Left lung (tissue), 14 donors: Measurements from ENCODE around the gene PRKG1. TPM values are rescaled to one million over a fixed set of nuclear protein-coding genes. Genes with fewer than 3 reads are reported as not detected.
A peak's percentile ranks its signal among the peaks of the same experiment; 100 is the strongest.

Experiments used
- ATAC-seq: fragments of 200-7000 bp; cut with Tn5 transposase; one replicate; pipeline ENCODE4 v1.9.1; 2020; ENCODE audit warnings: moderate library complexity
- DNase-seq, 4 donors: peaks; one replicate each; pipeline ENCODE4 v3.0.0-alpha.2; 2013 to 2020
- H3K27ac ChIP-seq, 2 donors: fragments of 200-600 bp; sonication (generic) in 1 of 2; one replicate each; pipeline versions ENCODE4 v1.5.0 to v1.8.0; 2020 to 2021
- H3K27me3 ChIP-seq, 2 donors: fragments of 200-600 bp; sonication (generic) in 1 of 2; one replicate each; pipeline versions ENCODE4 v1.5.0 to v1.8.0; 2020 to 2021
- H3K36me3 ChIP-seq, 2 donors: fragments of 200-600 bp; sonication (generic) in 1 of 2; one replicate each; pipeline versions ENCODE4 v1.5.0 to v1.8.0; 2020 to 2021
- H3K4me1 ChIP-seq, 2 donors: fragments of 200-600 bp; one replicate each; pipeline ENCODE4 v1.8.0; 2021
- H3K4me3 ChIP-seq, 2 donors: fragments of 200-600 bp; sonication (generic) in 1 of 2; one replicate each; pipeline versions ENCODE4 v1.5.0 to v1.8.0; 2020 to 2021; ENCODE audit warnings: mild to moderate bottlenecking in 1 of 2
- H3K9me3 ChIP-seq, 2 donors: fragments of 200-600 bp; sonication (generic) in 1 of 2; one replicate each; pipeline versions ENCODE4 v1.5.0 to v1.8.0; 2020 to 2021
- intact Hi-C, 2 donors: fragments of 100-400 bp; cut with DNase I; formaldehyde crosslinking; loops; one replicate each; pipeline versions ENCODE4 v1.11.2 to v1.14.2; 2022
- long read RNA-seq, 12 donors: library from polyadenylated mRNA in 2 of 12; unstranded in 2 of 12; transcript quantifications; one replicate each; pipeline ENCODE4 v2.0.0 and lab custom pipeline, GENCODE V29; 2019 to 2026
- polyA plus RNA-seq, 6 donors: library from polyadenylated mRNA; unstranded; fragments of 120-200 nt; gene quantifications; one replicate each; pipeline ENCODE4 v1.2.1, GENCODE V29; 2013; ENCODE audit not compliant: insufficient read length in 6 of 6
- total RNA-seq, 2 donors: library from RNA; stranded (reverse); fragmentation: NEBNext Ultra II Directional; extraction: Animal tissue kit (Norgen Biotek cat#: 25700); gene quantifications; one replicate each; pipeline ENCODE4 v1.2.1, GENCODE V29; 2021
- TF ChIP-seq, protein P1 (sequence below), 2 donors: fragments of 200-600 bp; sonication (generic) in 1 of 2; IDR thresholded peaks; one replicate each; pipeline versions ENCODE4 v1.5.0 to v1.8.0; 2021; ENCODE audit warnings: antibody characterized with exemption in 2 of 2
- donor health status: DM: no; HTN: yes; CAD: no.
- donor health status: DM: no; HTN: no; CAD: no.

The PRKG1 gene
- total RNA-seq (10 to 100 TPM; 22.9 to 29.0 TPM), polyA plus RNA-seq (10 to 100 TPM; 15.6 to 18.5 (median 17.3) TPM)
- long read RNA-seq, donor 1, partial matches to known transcripts = 0 of 1 reads
- long read RNA-seq, donor 1, other reads (novel, unspliced or antisense) = 0 of 1 reads
- long read RNA-seq, donor 2 = 0 reads
- long read RNA-seq, donor 3, partial matches to known transcripts = 67 of 67 reads
- long read RNA-seq, donor 3, other reads (novel, unspliced or antisense) = 0 of 67 reads
- long read RNA-seq, donor 4, partial matches to known transcripts = 3 of 7 reads
- long read RNA-seq, donor 4, other reads (novel, unspliced or antisense) = 4 of 7 reads
- long read RNA-seq, donor 5 = 0 reads
- long read RNA-seq, donor 6 = 0 reads
- long read RNA-seq, donor 7 = 0 reads
- long read RNA-seq, donor 8 = 0 reads
- long read RNA-seq, donor 9 = 0 reads
- long read RNA-seq, donor 10, partial matches to known transcripts = 2 of 3 reads
- long read RNA-seq, donor 10, other reads (novel, unspliced or antisense) = 1 of 3 reads
- long read RNA-seq, donor 11 = 0 reads
- long read RNA-seq, donor 12 = 0 reads

DNA sequence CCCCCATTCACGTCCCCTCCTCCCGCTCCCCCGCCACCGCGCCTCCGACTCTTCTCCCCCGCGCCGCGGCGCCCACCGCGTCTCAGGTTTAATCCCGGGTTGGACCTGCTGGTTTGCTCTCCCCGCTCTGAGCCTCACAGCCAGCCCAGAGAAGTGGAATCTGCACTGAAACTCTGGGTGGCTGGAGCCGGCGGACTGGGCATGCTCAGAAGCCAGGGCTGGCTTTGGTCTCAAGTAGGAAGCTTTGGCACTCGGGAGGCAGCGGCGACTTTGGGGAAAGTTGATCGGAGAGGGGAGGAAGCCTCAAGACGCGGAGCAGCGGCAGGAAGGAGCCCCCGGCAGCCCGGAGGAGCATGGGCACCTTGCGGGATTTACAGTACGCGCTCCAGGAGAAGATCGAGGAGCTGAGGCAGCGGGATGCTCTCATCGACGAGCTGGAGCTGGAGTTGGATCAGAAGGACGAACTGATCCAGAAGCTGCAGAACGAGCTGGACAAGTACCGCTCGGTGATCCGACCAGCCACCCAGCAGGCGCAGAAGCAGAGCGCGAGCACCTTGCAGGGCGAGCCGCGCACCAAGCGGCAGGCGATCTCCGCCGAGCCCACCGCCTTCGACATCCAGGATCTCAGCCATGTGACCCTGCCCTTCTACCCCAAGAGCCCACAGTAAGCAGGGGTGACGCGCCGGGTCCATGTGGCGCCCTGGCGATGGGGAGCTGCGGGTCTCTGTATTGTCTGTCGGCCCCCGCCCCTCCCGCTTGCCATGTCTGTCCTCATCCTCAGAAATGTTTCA lies at the start of gene PRKG1:
Gene PRKG1, plus strand, starts transcription at position 250 of the 791 bp plus-strand sequence.
- DNase-seq = peak; percentile 69 to 89 (median 74)
- H3K36me3 ChIP-seq = no peaks in the 10 kb centered on the region
- peak within 1 kb of the TSS; percentile 39 to 86 for H3K27ac ChIP-seq
- no peaks in the 10 kb centered on the region for H3K4me1 ChIP-seq
- intact Hi-C loops = no loop called here
- H3K9me3 ChIP-seq = no peaks in the 10 kb centered on the region
- ATAC-seq = peak; percentile 95
- TF ChIP-seq, protein P1, sequence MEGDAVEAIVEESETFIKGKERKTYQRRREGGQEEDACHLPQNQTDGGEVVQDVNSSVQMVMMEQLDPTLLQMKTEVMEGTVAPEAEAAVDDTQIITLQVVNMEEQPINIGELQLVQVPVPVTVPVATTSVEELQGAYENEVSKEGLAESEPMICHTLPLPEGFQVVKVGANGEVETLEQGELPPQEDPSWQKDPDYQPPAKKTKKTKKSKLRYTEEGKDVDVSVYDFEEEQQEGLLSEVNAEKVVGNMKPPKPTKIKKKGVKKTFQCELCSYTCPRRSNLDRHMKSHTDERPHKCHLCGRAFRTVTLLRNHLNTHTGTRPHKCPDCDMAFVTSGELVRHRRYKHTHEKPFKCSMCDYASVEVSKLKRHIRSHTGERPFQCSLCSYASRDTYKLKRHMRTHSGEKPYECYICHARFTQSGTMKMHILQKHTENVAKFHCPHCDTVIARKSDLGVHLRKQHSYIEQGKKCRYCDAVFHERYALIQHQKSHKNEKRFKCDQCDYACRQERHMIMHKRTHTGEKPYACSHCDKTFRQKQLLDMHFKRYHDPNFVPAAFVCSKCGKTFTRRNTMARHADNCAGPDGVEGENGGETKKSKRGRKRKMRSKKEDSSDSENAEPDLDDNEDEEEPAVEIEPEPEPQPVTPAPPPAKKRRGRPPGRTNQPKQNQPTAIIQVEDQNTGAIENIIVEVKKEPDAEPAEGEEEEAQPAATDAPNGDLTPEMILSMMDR (IDR thresholded peaks at IDR 0.05) = no peak
- peak within 1 kb of the TSS; percentile 43 to 55 for H3K4me3 ChIP-seq
- peaks cover 0 to 46% of the 10 kb centered on the region in 2 donors for H3K27me3 ChIP-seq

DNA sequence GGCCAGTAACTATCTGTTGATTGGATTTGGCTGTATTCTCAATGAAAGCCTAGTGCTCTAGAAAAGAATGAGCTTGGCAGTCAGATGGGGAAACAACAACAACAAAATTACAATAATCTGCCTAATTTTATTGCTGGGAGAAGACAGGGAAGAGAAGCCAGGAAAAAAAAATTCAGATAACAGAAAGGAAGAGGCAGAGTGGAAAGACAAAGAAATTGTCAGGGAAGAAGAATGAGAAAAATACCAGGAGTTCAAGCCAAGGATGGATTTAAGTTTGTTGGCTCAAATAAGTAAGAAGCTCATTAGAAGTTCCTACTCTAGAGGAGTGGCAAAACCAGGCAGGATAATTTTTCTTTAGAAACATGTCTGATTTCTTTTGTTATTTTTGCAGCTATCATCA lies 45.9 kb upstream of the PRKG1 start:
- Histone ChIP-seq H3K4me1 (no peaks in the 10 kb centered on the region), H3K4me3 (no peak overlapping the region), H3K9me3 (no peaks in the 10 kb centered on the region), H3K27ac (no peak overlapping the region), H3K27me3 (no peaks in the 10 kb centered on the region), H3K36me3 (no peaks in the 10 kb centered on the region)
- DNase-seq (no peak), ATAC-seq (no peak)
- TF ChIP-seq, protein P1 (IDR thresholded peaks at IDR 0.05) = no peak
- intact Hi-C loops = no loop called here

DNA sequence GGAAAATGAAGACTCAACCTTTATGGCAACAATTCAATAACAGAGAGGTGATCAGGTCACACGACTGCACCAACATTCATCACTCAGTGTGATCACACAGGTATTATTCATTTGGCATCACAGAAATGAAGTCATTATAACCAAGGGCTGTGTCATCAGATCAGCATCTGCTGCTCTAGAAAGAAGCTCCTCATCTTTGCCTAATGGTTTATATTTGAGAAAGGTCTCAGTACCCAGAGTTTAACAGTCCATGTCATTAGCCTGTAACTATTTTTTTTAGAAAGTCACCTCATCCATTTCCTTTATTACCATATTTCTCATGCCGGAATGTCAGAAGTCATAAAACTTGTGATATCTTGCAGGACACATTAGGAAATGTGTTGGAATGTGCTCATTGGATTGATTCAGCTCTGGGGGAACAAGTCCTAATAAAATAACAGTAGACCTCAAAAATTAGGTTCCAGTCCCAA lies 45.1 kb upstream of the PRKG1 start:
- H3K4me3 ChIP-seq = no peak overlapping the region
- no peaks in the 10 kb centered on the region for H3K9me3 ChIP-seq
- H3K27me3 ChIP-seq = no peaks in the 10 kb centered on the region
- no peaks in the 10 kb centered on the region for H3K36me3 ChIP-seq
- DNase-seq (no peak), ATAC-seq (no peak)
- H3K4me1 ChIP-seq = no peaks in the 10 kb centered on the region
- H3K27ac ChIP-seq = no peak overlapping the region
- intact Hi-C loops = no loop called here
- TF ChIP-seq, protein P1 (IDR thresholded peaks at IDR 0.05) = no peak

DNA sequence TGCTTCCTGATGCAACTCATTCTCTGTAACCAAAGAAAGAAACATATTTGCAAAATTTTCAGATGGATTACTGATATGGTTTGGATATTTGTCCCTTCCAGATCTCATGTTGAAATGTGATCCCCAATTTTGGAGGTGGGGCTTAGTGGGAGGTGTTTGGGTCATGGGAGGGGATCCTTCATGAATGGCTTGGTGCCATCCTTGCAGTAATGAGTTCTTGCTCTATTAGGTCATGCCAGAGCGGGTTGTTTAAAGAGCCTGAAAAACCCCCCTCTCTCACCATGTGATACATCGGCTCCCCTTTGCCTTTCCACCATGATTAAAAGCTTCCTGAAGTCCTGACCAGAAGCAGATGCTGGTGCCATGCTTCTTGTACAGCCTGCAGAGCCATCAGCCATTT lies 43.8 kb upstream of the PRKG1 start:
- no peaks in the 10 kb centered on the region for H3K9me3 ChIP-seq
- intact Hi-C loops = no loop called here
- no peak for ATAC-seq
- H3K4me3 ChIP-seq = no peak overlapping the region
- no peaks in the 10 kb centered on the region for H3K27me3 ChIP-seq
- TF ChIP-seq, protein P1 (IDR thresholded peaks at IDR 0.05) = no peak
- no peak overlapping the region for H3K27ac ChIP-seq
- H3K4me1 ChIP-seq = no peaks in the 10 kb centered on the region
- no peak for DNase-seq
- H3K36me3 ChIP-seq = no peaks in the 10 kb centered on the region

DNA sequence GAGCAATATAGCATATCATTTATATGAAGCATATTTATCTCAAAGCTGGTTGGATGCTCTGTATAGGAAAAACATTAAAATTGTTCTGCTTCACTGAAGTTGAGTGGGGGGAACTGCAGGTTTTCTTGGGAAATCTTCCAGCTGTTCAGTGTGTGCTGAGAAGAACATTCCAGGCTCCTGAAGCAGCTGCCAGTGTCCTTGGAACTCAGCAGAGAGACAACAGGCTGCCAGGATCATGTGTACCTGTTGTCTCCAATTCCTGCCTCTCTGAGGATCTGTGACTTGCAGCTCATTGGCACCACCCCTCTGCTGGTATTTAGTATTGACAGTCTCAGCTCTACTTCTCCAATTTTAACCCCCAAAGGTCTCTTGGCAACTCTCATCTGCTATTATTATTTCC lies 42.3 kb upstream of the PRKG1 start:
- no peak overlapping the region for H3K4me3 ChIP-seq
- no peaks in the 10 kb centered on the region for H3K36me3 ChIP-seq
- H3K27ac ChIP-seq = no peak overlapping the region
- H3K4me1 ChIP-seq = no peaks in the 10 kb centered on the region
- H3K27me3 ChIP-seq = no peaks in the 10 kb centered on the region
- TF ChIP-seq, protein P1 (IDR thresholded peaks at IDR 0.05) = no peak
- intact Hi-C loops = no loop called here
- DNase-seq (no peak), ATAC-seq (no peak)
- no peaks in the 10 kb centered on the region for H3K9me3 ChIP-seq
